Effector CD8-positive, alpha-beta T cell (primary cell): ENCODE measurements around the gene KHDC4.
"Not testable (repeated sequence)": the region's sequence is repeated elsewhere in the genome, so short reads cannot be mapped to it uniquely, and the experiment has no call there.

Experiments
- DNase-seq: peaks from one replicate; lab custom pipeline; 2025; lab: John Stamatoyannopoulos, UW

KHDC4 gene

DNA sequence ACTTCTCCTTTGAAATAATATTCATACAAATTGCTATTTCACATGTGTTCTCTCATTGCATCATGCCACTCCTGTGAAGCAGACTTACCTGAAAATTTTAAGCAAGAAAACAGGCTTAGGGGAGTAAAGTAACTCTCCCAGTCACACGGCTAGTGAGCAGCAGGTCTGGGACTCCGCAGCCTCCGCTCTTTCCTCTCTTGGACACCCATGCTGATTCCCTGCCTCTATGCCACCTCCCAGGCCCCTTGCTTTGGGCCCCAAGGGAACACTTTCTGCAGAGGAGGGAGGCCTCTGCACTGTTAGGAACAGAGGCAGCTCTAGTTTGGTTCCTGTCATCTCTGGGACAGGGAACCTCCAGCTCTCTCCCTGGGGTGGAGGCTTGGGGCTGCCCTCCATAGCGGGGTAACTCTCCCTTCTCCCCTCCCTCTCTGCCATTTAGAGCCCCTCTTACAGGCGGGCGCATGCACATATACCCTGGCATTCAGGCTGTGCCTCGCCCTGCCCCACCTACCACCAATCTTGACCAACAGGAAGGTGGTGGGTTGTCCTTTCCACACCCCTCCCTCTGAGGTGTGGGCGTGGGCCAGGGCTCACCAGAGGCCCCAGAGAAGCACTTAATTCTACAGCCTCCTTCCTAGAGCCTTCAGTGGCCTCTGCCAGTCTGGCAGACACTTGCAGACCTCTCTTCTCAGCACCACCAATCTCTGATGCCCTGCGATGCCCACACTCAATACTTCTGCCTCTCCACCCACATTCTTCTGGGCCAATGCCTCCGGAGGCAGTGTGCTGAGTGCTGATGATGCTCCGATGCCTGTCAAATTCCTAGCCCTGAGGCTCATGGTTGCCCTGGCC, 7.0 kb upstream of the KHDC4 start, which contains the start of gene RXFP4:
TSS of gene RXFP4 (plus strand) at position 646 of the 852 bp plus-strand sequence. CDS start at position 718, 72 bp downstream.
- no peak for DNase-seq

DNA sequence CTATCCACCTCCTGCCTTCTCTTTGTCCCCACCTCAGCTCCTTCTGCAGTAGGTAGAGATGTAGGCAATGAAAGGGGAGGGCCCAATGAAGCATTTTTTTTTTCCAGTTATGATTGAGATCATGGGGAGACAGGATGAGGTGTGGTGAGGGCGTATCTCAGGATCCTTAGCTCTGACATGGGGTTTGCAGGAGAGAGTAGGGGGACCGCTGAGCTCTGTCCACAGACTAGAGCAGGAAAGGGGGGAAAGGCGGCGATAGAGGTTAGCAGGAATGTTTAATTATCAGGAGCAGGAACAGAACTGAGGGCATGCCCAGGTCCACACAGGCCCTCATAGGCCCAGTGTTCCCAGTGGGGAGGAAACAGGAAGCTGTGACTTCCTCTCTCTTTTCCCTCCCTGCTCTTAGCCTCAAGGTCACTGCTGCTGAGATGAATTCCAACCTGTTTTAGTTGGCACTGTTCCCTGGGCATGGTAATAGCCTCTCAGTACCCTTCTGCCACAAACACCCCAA, 6.3 kb upstream of the KHDC4 start:
- DNase-seq = no peak

DNA sequence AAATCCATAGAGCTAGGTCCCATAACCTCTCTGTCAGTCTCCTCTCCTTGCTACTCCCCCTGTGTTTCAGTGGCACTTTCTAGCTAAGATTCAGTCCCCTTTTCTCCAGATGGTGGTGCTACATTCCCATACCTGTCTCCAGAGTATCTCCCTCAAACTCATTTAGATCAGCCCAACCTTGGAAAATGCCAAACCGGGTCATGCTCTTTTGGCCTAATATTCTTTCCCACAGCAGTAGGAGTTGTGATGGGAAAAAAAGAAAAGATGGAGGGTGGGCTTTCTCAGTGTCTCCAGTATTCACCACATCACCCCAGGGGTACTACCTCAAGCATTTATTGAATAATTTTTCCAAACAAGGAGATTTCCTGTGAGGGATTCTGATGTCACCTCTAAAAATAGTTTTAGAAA, 4.0 kb upstream of the KHDC4 start:
- no peak for DNase-seq

DNA sequence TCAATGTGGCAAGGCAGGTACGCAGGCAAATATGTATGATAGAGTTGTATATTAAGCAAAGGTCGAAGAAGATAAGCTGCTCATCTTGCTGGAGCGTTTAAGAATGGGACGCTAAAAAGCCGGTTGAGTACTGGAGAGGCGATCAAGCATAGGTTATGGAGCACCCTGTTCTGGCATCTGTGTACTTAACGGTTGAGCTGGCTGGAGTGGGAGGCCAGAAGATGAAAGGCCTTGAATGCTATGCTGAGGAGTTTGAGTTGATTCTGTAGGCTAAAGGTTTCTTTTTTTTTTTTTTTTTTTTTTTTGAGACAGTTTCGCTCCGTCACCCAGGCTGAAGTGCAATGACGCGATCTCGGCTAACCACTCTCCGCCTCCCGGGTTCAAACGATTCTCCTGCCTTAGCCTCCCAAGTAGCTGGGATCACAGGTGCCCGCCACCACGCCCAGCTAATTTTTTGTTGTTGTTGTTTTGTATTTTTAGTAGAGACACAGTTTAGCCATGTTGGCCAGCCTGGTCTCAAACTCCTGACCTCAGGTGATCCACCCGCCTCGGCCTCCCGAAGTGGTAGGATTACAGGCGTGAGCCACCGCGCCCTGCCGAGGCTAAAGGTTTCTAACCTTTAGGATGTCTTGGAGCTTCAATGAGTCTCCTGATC, 850 bp upstream of the KHDC4 start:
- no peak for DNase-seq

DNA sequence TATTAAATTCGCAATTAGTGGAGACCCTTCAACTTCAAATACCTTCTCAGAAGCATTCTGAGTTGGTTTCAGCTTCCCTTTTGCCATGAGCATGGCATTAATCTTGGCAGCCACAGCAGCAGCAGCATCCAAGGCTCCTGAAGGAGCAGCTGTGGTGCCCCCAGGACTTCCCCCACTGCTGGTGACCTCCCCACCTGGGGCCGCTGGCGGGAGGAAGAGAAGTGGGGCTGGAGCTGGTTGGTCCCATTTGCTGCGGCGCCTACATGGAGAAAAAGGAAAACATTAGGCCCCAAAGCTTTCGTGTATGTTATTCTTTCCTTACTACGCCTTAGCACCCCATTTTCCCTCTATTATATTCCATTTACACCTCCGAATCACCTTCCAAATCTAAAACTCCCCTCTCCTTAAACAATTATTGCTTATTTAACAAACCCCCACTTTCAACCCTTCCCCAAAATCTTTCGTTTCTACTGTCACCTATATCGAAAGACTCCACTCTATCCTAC, 569 bp downstream of the KHDC4 start:
- no peak for DNase-seq

DNA sequence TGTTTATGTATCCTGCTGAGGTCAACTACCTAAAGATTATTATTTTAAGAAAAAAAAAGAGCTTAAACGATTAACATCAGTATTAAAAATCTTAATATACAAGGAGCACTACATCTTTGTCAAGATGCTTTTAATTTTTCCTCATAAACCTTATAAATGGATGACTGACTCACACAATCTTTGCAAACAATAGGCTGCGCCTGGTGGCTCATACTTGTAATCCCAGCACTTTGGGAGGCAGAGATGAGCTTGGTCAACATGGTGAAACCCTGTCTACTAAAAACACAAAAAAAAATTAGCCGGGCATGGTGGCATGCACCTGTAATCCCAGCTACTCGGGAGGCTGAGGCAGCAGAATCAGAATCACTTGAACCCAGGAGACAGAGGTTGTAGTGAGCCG, 1.7 kb downstream of the KHDC4 start:
- no peak for DNase-seq

DNA sequence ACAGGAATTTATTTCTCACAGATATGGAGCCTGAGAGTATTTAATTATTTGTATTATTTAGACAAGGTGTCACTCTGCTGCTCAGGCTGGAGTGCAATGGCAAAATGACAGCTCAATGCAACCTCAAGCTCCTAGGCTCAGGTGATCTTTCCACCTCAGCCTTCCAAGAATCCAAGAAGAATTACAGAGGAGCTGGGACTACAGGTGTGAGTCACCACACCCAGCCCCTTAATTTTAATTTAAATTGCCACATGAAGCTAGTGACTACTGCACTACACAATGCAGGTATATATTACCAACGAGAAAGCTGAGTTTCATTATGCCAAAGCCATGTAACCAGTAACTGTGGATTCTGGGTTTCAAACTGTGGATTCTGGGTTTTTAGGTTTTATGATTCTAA, 2.1 kb downstream of the KHDC4 start:
- no peak for DNase-seq

DNA sequence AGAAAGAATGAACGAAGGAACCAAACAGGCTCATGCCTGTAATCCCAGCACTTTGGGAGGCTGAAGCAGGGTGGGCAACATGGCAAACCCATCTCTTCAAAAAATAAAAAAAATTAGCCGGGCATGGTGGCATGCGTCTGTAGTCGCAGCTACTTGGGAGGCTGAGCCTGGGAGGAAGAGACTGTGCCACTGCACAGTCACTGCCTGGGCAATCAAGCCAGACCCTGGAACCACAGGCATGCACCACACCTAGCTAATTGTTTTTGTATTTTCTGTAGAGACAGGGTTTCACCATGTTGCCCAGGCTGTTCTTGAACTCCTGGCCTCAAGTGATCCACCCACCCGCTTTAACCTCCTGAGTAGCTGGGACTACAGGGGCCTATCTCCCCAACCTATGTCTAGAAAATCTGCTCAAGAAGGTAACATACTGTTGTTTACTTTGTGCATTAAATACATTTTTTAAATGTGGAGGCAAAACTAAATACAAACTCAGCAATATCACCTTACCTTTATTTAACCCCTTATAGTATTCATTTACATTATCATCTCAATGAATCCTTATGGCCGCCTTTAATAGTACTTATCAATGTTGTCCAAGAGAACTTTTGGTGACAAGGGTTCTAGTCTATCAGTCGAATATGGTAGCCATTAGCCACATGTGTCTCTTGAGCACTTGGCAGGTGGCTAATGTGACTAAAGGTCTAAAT, 2.7 kb downstream of the KHDC4 start:
- no peak for DNase-seq

DNA sequence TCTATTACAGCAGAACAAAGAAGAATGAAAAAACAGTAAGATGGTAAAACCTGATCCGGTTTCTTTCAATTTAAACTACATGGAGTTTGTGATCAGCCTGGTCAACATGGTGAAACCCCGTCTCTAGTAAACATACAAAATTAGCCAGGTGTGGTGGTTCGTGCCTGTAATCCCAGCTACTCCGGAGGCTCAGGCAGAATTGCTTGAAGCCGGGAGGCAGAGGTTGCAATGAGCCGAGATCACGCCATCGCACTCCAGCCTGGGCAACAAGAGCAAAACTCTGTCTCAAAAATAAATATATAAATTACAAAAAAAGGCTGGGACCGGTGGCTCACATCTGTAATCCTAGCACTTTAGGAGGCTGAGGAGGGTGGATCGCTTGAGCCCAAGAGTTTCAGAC, 3.5 kb downstream of the KHDC4 start:
- not testable (repeated sequence) for DNase-seq

DNA sequence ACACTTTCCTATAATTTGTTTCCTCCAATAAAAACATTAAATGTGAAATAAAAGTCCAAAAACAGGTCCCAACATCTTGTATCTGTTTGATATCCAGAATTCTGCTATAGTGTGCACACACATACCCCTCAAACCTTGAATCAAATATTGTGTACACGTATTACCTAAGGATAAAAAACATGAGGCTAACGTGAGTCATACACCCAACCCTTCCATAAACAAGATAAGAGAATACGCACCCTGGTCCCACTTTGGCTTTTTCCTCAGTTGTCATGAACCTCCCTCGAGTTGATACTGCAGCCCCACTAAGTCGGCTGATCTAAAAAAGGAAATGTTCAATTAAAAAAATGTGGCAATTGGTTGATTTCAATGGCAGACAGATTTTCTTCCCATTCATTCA, 5.2 kb downstream of the KHDC4 start:
- DNase-seq = no peak

DNA sequence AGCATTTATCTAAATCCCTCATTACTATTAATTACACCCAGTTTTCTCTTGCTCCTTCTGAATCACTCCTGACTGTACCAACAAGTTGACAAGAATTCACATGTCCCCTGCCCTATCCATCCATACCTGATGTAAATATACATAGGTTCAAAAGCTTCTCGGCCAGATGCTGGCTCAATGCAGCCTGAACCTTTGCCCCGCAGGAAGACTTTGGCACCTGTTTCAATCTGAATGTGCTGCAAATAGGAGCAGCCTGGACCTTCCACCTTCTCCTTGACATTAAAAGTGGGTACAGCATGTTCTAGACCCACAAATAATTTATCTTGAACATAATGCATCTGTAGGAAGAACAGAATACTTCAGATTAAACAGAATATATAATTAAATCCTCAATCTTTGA, 8.7 kb downstream of the KHDC4 start:
- DNase-seq = no peak

DNA sequence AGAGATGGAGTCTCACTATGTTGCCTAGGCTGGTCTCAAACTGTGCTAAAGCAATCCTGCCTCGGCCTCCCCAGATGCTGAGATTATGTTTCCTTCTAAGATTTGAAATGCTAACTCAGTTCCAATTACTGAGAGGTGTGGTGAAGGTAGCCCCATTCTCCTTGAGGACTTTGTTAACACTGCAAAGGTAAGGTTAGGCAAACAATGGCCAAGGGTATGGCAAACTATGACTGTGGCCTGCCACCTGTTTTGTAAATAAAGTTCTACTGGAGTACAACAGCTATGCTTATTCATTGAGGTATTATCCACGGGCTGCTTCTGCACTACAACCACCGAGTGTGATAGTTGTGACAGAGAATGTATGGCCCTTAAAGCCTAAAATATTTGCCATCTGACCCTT, 13.5 kb downstream of the KHDC4 start:
- DNase-seq = no peak

DNA sequence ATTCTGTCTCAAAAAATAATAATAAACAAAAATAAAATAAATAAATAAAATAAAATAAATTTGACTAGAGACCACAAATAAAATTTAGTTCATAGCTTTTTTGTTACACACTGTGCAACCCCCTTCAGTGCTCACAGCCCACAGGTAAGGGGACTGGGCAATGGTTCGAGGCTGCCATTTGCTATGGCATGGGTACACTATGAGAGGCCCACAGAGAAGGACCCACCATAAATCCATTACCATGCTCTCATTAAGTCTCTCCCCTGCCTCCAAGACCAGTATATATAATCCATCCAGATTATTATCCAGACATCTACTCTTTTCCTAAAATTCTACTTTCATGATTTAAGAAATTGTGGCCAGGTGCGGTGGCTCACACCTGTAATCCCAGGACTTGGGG, 14.4 kb downstream of the KHDC4 start:
- DNase-seq = no peak

DNA sequence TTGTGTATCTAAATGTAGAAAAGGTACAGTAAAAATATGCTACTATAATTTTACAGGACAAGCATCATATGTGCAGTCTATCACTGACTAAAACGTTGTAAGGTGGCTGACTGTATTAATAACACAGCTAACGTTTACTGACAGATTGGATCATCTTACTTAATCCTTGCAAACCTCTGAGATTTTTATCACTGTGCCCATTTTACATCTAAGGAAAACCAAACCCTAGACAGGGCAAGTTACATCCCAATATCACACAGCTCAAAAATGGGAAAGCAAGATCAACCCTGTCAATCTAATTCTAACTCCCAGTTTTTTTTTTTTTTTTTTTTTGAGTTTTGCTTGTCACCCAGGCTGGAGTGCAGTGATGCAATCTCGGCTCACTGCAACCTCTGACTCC, 15.6 kb downstream of the KHDC4 start:
- DNase-seq = no peak

DNA sequence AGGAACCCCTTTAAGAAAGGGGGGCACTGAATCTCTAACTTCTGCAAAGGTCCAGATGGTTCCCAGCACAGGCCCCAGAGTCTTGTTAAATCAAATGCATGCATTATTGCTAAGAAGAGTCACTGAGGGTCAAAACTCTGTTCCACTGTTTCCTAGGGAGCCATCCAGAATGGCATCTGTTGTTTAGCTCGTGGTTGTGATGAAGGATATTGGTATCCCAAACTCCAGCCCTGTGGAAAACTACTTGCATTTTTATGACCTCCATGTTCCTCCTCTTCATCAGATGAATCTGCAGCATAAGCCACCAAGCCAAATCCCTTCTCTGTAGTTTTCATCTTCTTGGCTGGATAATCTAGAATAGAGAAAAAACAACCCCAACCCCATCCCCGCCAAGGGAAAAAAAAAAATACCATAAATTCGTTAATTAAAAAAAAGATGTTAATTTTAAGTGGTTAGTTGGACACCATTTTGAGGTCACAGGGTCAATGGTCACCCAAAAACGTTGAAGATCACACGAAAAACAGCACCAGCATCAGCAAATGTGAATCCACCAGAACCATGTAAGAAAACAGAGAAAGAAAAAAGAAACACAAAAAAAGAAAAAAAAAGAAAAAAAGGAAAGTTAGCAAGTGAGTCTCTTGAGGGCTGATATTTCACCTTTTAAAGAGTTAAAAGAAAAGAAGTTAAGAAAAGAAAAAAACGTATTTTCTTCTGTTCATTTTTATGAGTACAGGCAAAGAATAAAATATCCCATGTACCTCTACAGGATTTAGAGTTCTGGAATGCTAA, 20.1 kb downstream of the KHDC4 start:
- no peak for DNase-seq

DNA sequence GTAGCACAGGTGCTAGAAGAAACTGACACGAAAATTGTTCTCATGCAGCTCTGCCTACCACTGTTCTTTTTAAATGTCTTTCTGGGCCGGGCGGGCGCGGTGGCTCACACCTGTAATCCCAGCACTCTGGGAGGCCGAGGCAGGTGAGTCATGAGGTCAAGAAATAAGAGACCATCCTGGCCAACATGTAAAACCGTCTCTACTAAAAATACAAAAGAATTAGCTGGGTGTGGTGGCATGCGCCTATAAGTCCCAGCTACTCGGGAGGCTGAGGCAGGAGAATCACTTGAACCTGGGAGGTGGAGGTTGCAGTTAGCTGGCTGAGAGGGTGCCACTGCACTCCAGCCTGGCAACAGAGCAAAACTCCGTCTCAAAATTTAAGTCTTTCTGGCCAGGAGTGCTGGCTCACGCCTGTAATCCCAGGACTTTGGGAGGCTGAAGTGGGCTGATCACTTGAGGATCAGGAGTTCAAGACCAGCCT, 22.1 kb downstream of the KHDC4 start:
- DNase-seq = no peak

DNA sequence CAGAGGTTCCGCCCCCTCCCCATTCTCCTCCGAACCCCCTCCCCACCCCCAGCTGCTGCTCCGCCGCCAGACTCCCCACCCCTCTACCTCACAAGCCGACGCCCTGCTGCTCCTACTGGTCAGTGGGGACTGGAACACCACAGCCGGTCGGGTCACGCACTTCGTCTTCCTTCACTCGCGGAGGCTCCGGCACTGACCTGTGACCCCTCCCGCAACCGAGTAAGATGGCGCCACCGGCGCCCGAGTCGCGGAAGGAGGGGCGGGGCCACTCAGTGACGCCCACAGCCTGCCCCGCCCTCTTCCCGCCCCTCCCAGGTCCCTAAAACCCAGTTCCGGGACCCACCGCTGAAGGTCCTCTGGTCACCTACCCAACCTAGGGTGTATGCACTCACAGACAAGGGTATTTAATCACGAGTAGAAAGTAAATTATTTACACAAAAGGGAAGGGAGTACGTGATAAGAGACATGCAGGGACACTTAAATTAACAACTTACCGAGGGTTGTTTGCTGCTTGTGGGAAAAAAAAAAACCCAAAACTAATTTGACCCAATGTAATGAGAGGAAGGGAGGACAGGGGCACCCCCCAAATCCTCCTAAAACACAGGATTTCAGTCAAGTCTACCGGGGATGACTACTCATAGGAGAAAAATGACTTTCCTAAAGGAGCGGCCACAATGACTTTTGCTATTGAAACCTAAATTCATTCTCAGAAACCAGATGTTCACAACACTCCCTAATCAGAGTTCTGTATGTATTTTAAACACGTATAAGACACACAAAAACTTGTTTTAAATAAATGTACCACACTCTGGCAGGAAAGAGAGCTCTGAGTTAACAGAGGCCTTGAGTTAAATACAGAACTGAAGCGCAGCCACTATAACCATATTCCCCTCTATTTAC, 22.8 kb downstream of the KHDC4 start, which contains the start of gene RIT1:
TSS of gene RIT1 (minus strand) at position 194 of the 900 bp plus-strand sequence. CDS start 588 bp downstream, outside the sequence.
- DNase-seq = peak; percentile 78

DNA sequence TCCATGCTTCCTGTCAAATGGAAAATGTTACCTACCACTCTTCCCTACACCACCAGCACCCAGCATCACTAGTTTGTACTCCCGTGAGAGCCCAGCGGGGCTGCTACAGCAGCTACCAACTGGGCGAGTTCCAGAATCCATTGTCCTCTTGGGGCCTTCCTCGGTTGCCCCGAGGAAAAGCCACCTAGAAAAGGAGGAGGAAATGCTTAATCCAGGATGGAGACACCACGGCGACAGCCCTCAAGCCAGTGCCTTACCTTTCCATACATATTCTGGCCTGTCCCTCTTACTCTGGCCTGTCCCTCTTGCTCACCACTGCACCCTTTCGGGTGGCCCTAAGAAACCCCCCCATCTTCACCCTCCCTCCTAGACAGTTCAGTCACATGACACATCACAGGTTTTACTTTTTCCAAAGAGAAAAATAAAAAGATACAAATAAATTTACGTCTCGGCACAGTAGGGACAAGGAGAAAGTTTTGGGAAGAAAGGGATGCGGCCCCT, 23.5 kb downstream of the KHDC4 start:
- DNase-seq = no peak

DNA sequence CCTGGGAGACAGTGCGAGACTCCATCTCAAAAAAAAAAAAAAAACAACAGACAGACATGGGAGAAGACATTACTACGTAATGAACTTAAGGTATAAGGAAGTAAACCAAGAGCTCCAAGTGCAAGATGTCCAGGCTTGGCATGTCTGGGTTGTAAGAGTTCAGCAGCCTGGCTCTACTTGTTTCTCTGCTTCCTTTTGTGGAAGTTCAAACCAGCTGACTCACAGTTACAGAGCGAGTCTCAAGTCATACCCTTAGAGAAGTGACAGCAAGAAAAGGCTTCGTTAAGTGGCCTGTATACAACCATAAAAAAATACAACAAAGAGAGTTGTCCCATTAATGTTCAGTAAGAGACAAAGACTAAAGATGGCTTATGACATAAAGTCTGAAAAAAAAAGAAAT, 24.3 kb downstream of the KHDC4 start:
- no peak for DNase-seq

DNA sequence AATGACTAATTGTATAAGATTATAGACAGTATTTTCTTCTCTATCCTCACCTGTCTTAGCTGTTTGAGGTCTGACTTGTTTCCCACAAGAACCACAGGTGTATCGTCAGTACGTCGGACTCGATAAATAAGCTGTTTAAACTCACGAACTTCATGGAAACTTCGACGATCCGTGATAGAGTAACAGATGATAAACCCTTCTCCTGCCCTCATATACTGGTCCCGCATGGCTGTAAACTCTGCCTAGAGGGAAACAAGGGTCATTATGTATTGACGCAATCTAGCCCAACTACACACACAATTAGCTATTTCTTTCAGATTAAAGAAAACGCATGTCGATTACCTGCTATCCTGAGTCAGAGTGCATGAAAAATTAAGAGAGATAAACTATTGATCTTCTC, 30.0 kb downstream of the KHDC4 start:
- DNase-seq = no peak
